ENCODE data around the gene FAM193B.

FAM193B gene

DNA sequence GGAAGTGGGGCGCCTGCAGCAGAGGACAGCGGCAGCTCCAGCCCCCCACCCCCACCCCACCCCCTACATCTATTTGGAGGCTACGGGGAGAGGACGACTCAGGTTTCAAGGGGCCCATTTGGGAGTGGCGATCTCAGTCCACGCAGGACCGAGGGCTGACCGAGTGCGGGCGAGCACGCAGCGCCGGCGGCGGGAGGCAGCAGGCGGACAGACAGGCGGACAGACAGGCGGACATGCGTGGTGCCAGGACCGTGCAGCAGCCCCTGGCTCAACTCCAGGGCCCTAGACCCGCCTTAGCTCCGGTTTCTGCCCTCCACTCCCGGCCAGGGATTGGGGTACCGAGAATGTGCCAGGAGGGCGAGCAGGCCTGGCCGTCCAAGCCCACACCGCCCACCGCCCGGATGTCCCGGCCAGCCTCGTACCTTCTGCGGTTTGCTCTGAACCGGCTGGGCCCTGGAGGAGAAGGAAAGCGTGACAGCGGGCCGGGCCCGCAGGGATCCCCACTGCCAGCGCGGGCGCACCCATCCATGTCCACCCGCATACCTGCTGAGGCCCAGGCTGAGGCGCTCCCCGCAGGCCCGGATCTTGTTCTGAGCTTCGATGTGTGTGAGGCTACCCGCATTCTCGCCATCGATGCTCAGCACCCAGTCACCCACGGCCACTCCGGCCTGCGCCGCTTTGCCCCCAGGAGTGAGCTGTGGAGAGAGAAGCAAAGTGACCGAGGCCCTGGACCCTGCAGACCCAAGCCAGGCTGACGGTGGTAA is 62.2 kb downstream of the FAM193B start:
- no peaks in the 10 kb centered on the region; the same call in none of the 2 replicates for H3K36me3 ChIP-seq (ENCODE audit: control insufficient read depth, insufficient read depth, low read length)
- TF ChIP-seq, protein P1, sequence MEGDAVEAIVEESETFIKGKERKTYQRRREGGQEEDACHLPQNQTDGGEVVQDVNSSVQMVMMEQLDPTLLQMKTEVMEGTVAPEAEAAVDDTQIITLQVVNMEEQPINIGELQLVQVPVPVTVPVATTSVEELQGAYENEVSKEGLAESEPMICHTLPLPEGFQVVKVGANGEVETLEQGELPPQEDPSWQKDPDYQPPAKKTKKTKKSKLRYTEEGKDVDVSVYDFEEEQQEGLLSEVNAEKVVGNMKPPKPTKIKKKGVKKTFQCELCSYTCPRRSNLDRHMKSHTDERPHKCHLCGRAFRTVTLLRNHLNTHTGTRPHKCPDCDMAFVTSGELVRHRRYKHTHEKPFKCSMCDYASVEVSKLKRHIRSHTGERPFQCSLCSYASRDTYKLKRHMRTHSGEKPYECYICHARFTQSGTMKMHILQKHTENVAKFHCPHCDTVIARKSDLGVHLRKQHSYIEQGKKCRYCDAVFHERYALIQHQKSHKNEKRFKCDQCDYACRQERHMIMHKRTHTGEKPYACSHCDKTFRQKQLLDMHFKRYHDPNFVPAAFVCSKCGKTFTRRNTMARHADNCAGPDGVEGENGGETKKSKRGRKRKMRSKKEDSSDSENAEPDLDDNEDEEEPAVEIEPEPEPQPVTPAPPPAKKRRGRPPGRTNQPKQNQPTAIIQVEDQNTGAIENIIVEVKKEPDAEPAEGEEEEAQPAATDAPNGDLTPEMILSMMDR (IDR thresholded peaks at IDR 0.05; ENCODE audit: insufficient read depth, low read length, poor library complexity, severe bottlenecking): no peak

DNA sequence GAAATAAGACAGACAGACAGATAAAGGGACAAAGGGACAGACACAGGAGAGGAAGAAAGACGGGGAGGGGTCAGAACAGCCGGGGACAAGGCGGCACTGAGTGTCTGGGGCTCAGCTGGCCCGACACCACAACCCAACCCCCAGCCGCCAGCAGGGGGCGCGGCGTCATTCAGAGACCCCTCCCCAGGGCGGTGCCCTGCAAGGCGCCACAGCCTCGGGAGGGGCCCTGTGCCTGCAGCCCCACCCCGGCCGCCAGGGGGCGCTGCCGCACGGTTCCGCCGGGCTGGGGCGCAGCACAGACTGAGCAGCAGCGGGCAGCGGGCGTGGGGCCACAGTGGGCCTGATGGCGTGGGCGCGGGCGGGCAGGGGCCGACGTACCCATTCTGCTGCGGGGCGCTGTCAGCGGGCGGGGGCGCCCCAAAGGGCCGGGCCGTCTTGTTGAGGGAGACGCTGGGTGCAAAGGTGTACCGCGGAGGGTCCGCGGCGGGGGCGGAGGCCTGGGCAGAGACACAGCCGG is 62.9 kb downstream of the FAM193B start:
- TF ChIP-seq, protein P1 (IDR thresholded peaks at IDR 0.05; ENCODE audit: insufficient read depth, low read length, poor library complexity, severe bottlenecking): no peak
- Histone ChIP-seq H3K36me3 (ENCODE audit: control insufficient read depth, insufficient read depth, low read length) (no peaks in the 10 kb centered on the region; the same call in none of the 2 replicates), H3K4me3 (replicated peaks; ENCODE audit: low read depth, low read length) (no peak overlapping the region), H3K27me3 (replicated peaks; ENCODE audit: control insufficient read depth, insufficient read depth, low read length) (no peaks in the 10 kb centered on the region)
- no peak for DNase-seq (ENCODE audit: extremely low read depth, insufficient read length)

More for the DNA sequence above, 62.2 kb downstream of the FAM193B start:
- H3K27me3 ChIP-seq (replicated peaks; ENCODE audit: control insufficient read depth, insufficient read depth, low read length): no peaks in the 10 kb centered on the region
- H3K4me3 ChIP-seq (replicated peaks; ENCODE audit: low read depth, low read length): no peak overlapping the region
- DNase-seq (ENCODE audit: extremely low read depth, insufficient read length): no peak

DNA sequence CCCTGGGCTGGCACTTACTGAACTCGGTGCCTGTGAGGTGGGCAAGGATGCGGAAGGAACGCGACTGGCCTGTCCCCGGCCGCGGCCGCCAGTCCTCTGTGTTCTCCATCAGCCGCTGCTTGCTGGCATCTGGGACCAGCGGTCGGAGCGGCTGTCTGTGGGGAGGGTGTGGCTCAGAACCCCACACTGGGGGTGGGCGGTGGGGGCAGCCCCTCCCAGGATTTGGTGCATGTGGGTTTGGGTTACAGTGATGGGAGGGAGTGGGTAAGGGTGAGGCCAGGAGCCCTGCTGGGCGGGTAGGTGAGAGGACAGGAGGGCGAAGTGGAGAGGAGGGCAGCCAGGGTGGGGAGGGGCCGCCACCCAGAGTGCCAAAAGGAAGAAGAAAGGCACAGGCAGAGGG is 63.4 kb downstream of the FAM193B start:
- H3K36me3 ChIP-seq (ENCODE audit: control insufficient read depth, insufficient read depth, low read length): no peaks in the 10 kb centered on the region; the same call in none of the 2 replicates
- H3K4me3 ChIP-seq (replicated peaks; ENCODE audit: low read depth, low read length): no peak overlapping the region
- DNase-seq (ENCODE audit: extremely low read depth, insufficient read length): no peak
- TF ChIP-seq, protein P1 (IDR thresholded peaks at IDR 0.05; ENCODE audit: insufficient read depth, low read length, poor library complexity, severe bottlenecking): no peak
- no peaks in the 10 kb centered on the region for H3K27me3 ChIP-seq (replicated peaks; ENCODE audit: control insufficient read depth, insufficient read depth, low read length)

DNA sequence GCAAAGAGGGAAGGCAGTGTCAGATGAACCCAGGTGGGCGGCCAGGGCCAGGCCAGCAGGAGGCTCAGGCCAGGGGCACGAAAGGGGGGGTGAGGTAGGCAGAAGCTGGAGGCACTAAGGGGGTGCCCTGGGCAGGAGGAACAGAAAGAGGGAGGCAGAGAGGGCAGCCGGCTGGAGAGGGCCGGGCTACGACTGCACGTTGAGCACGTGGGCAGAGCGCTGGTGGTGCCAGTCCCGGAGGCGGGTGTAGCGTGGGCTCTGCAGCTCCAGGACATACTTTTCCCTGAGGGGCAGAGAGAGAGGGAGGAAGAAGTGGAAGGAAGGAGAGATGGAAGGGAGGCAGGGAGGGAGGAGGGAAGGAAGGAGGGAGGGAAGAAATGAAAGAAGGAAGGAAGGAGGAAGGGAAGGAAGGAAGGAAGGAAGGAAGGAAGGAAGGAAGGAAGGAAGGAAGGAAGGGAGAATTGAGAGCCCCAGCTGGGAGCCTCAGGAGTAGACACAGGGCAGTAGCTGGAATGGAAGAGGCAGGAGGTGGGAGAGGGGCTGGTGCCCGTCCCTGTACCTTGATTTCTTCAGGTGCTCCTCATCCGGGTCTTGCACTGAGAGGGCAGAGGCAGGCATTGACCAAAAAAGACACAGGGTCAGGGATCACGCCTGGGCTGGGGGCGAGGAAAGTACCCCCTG is 63.9 kb downstream of the FAM193B start:
- no peak for DNase-seq (ENCODE audit: extremely low read depth, insufficient read length)
- TF ChIP-seq, protein P1 (IDR thresholded peaks at IDR 0.05; ENCODE audit: insufficient read depth, low read length, poor library complexity, severe bottlenecking): no peak
- H3K4me3 ChIP-seq (replicated peaks; ENCODE audit: low read depth, low read length): no peak overlapping the region
- H3K27me3 ChIP-seq (replicated peaks; ENCODE audit: control insufficient read depth, insufficient read depth, low read length): no peaks in the 10 kb centered on the region
- no peaks in the 10 kb centered on the region; the same call in none of the 2 replicates for H3K36me3 ChIP-seq (ENCODE audit: control insufficient read depth, insufficient read depth, low read length)

DNA sequence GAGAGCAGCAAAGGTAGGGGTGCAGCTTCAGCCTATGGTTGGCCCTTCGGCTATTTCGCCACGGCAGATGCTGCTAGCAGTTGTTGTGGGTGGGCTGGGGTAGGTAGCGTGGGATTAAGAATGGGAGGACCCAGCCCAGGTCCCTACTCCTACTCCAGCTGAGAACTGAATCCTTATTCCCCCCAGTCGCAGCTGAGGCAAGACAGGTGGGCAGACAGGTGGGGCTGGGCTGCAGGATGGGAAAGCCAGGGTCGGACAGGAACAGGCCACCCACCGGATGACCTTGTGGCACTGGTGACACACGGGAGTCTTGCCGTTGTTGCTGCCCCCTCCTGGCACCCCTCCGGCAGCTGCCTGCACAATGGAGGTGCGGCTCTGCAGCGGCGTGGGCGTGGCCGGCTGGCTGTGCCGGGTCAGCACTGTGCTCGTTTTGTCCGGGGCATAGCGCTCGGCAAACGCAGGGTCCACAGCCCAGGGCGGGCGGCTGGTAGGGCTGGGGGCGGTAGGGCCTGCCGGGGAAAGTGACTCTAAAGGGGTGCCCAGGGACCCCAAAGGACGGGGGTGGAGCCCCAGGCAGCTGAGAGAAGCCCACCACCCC is 65.1 kb downstream of the FAM193B start:
- no peak for DNase-seq (ENCODE audit: extremely low read depth, insufficient read length)
- Histone ChIP-seq H3K36me3 (ENCODE audit: control insufficient read depth, insufficient read depth, low read length) (no peaks in the 10 kb centered on the region; the same call in none of the 2 replicates), H3K27me3 (replicated peaks; ENCODE audit: control insufficient read depth, insufficient read depth, low read length) (no peaks in the 10 kb centered on the region), H3K4me3 (replicated peaks; ENCODE audit: low read depth, low read length) (no peak overlapping the region)
- TF ChIP-seq, protein P1 (IDR thresholded peaks at IDR 0.05; ENCODE audit: insufficient read depth, low read length, poor library complexity, severe bottlenecking): peak; percentile 48
